NOMO-1 (cell line): Measurements from ENCODE around the gene GABRB1.

Experiments
- DNase-seq, 2 experiments: peaks; one replicate each; lab custom pipeline; 2025; ENCODE audit not compliant: unreplicated experiment in 2 of 2; lab: John Stamatoyannopoulos, UW

The GABRB1 gene

DNA sequence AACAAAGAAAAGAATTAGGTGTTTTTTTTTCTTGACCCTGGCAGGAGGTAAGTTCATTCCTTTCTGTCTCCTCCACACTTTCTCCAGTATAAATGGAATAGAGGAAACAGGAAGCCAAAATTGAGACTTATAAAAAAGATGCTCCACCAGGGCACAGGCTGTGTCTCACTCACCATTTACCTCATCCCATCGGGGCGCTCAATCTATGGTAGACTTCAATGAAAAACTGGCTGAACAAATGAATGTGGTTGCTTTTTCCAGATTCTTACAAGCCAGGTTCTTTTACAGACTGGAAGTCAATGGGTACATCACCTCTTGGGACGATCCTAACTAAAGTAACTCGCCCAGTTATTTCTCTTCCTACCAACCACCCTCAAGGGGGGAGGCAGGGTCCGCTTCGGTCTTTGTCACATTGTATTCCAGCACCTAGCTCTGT is 431.4 kb downstream of the GABRB1 start:
- no peak for DNase-seq

DNA sequence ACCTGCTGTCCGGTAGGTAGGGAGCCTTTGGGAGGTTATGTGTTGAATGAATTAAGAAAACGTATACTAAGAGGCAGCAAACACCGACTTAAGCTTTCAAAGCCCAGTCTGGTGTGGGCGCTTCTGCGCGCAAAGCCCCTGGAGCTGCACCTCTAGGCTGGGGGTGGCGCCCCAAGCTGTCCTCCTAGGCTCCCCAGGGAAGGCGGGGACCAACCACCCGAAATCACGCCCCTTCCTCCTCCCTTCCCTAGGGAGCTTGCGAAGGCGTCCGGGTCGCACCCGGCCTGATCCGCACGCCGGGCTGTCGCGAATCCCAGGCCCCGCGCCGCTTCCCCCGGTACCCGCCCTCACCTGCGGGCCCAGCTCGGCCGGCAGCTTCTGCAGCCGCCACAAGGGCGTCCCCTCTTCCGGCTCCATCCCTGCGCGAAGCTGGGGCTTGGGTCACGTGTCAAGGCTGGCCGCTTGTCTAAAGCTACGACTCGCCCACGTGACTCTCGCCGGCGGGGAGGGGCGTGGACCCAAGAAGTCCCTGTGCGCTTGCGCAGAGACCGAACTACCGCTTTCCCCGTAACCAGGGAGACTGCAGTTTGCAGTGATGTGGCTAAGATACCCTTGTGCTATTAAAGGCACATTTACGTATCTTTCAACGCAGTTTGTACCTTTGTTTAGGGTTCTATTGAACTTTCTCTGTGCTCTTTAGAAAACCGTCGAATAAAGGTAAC is 432.0 kb downstream of the GABRB1 start, which contains the start of gene COMMD8:
Gene COMMD8 (minus strand): TSS at position 468 of the 722 bp plus-strand sequence. CDS start 51 bp downstream, at position 417.
- DNase-seq: peak; percentile 95 to 97

DNA sequence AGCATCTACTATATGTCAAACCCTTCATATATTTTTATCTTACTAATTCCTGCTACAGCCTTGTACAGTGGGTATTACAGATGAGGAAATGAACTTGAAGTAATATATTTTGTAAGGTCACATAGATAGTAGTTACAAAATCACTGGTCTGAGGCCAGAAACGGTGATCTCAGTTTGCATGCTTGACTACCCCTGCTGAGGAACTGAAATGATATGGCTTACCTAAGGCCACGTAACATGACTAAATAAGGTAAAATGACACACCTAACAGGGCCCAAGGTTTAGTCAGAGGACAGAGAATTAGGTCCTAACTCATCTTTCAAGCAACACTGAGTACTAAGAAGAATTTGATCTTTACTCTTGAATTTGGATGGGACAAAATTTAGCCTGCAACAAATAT is 433.6 kb downstream of the GABRB1 start:
- DNase-seq: peak; percentile 63 to 64

DNA sequence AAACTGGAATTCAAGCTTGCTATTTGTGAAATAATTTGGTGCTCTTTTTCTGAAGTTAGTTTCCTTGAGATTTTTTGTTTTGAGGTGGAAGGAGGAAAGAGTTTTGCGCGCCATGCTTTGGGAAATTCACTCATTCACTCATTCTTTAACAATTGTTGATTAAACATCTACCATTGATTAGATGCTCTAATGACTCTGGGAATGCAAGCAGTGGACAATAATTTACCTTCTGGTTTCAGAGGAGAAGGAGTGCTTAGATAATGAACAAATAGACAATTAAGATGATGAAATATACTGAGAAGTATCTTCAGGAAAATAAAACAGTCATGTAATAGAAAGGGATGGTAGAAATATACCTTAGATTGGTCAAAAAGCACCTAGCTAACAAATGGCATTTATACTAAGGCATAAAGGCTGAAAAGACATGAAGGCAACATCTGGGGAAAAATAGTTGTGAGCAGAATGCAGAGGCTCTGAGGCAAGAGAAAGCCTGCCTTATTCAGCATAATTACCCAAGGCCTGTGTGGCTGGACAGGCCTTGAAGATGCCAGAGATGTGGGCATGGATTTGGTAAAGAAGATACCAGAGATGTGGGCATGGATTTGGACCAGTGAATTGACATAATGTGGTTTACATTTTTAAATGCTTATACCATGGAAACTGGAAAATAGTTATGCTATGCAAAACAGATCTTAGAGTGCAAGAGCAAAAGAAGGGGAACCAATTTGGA is 434.9 kb downstream of the GABRB1 start:
- DNase-seq: no peak

DNA sequence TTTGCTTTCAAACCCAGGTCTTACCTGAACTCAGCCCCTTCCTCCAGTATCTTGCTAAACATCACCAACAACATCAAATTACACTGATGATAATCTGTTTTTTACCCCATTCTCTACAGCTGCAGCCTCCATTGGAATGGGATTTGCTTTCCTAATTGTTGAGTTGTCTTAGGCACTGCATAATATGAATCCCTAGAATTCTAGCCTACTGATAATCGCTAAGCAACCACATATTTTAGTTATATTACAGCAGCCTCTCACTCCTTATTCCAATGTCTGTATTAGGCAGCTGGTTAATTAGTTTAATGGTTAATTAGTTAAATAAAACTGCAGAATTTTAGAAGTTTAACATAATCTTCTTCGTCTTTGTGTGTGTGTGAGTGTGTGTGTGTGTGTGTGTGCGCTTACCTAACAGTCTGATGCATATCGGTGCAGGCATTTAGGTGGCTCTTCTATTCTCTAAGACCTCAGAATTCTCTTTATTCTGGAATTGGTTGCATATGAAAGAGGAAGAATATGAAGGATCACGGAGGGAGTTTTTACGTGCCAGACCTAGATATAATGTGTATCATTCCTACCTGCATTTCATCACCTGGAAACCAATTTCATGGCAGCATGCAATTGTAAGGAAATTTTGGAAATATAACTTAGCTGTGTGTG is 437.5 kb downstream of the GABRB1 start:
- DNase-seq: no peak

DNA sequence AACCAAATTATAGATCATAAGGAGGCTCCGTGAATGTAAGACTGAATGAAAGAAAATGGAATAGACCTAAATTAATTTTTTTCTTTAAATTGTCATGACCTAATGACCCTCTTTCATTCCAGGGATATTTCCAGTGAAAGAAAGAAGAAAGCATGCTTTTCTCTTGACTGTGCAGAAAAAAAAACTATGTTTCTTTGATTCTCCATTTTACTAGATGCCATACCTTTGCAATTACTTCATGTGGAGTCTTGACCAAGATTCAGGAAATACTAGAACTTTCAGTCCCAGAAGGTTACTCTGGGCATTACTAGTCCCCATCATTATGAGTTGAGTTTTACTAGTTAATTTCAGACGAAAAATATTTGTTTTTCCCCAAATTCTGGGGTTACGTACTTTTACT is 438.6 kb downstream of the GABRB1 start:
- no peak for DNase-seq

DNA sequence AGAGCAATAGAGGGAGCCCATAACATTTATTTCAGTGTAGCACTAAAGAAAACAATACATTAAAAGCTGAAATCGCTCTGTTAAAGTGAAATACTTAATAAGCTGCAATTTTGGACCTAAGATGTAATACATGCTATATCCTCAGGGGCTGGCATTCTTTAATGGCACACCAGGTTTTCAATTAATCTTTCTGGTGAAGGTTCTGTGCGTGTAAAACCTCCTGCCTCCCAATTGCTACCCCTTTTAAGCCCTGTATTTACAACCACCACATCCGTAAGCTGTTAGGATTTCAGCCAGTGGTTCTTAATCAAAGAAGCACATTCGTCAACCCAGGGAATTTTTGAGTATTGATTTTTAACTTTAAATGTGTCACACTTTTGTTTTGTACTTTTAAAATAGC is 439.7 kb downstream of the GABRB1 start:
- DNase-seq: no peak

DNA sequence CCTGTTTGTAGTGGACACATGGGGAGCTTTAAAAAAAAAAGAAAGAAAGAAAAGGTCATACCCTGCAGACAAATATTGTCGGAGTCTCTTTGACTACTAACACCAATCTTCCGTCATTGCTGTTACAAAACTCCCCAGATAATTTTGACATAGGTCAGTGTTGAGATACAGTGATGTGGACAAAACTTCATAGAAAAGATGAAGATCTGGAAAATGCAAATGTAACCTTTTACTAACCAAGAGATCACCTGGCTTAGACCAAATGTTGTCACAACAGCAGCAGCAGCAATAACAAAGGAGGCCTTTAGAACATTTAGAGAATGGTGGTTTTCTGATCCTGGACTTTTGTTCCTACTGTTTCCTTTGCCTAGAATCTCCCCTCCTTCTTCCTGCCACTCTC is 440.2 kb downstream of the GABRB1 start:
- DNase-seq: no peak

DNA sequence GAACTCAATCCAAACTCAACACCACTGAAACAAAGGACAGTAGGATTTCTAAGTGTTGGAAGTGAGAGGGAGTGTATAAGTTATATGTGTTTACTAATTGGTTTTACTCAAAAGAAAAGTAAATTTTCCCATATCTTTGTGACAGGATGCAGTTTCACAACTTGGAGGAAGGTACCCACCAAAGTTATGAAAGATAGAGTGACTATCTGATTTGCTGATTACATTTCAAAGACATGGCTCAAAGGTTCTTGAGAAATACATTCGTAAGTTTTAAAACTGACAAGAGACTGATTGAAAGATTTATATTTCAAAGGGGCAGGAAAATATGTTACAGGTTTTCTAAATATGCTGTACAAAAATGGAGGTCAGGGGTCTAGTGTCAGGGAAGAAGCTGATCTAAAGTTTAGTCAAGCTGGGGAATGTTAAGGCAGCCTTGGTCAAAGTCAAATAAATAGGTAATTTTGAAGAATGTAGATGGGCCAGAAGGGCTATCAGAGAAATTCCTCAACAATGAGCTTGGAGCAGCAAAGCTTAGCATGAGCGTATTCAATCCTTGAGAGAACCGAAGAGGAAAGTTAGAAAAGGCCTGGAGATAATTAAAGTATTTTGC is 441.9 kb downstream of the GABRB1 start:
- DNase-seq: no peak

DNA sequence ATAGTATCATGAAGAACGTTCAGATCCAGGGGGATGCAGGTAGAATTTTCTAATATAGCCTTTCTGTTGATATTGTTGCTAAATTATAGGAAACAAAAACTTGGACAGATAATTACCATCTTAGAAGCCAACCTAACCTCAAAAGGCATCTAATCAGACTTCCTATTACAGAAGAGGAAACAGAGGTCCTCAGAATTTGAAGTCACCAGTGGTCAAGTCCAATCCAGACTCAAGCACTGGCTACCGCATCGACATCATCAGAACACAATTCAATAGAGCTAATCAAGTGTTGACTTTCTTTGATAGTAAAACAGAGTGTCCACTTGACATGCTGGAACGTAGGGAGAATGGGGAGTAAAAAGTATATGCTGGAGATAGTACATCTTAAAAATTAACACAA is 443.4 kb downstream of the GABRB1 start:
- DNase-seq: no peak

DNA sequence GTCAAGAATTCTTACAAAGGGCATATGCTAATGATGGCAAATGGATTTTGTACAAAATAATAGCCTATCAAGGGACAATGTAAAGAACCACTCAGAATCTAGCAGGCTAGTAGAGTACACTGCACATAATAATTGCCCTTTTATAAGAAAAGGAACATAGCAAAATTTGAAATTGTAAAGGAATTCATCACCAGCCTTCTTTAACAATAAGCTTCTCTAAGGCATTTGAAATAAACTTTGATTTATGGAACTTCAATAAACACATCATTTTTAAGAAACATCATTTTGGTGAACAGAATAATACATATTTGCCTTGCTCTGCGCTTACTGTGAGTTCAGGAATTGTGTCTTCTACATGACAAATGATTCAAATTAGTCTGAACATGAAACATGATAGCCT is 444.0 kb downstream of the GABRB1 start:
- DNase-seq: no peak
